Fibroblast of lung (primary cell): ENCODE data around the gene NCKAP5.

ENCODE experiments used
- EZH2 ChIP-seq: IDR thresholded peaks from 2 replicates; pipeline ENCODE4 v1.5.1; 2012; ENCODE audit warnings: low read length, control low read depth, mild to moderate bottlenecking; ENCODE audit errors: missing control alignments
- TF ChIP-seq, protein P1 (sequence below), 2 donors: IDR thresholded peaks in 1 of 2; conservative IDR thresholded peaks in 1 of 2; 1 replicate in 1 of 2; 2 replicates in 1 of 2; pipeline ENCODE4 v1.5.1; 2011 to 2012; ENCODE audit warnings: low read length in 2 of 2, control low read depth in 1 of 2, inconsistent platforms in 1 of 2, low read depth in 1 of 2, mild to moderate bottlenecking in 1 of 2

DNA sequence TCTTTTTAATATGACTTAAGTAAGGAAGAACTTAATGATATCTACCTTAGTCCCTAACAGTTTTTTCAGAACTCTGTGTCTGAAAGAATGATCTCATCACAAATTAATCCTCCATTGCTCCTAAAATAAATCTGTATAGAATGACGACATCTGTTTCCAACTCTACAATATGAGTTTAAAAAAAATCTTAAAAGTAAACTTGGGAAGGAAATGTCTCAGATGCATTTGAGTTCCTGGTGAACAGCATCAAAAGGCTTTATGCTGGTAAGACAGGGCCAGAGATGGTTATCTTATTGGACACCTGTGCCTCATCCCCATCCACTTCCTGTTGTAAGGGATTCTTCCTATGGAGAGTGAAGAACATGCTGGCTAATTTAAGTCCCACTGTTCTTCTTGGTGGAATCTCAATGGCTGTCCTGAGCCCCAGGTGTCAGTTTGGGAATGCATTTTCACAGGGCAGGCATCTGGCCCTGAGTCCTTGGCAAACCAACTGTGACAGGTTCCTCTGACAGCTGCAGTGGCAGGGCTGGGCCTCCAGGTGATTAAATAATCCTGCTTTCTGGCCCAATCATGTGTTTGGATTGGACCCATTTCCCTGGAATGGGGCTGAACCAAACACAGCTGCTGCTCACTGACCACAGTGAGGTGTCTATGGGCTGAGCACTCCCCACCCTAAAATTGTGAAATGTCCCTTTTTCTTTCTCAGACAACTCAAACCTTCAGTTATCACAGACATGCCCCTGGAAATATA lies 12.9 kb upstream of the NCKAP5 start:
- TF ChIP-seq EZH2 = no peak
- TF ChIP-seq, protein P1, sequence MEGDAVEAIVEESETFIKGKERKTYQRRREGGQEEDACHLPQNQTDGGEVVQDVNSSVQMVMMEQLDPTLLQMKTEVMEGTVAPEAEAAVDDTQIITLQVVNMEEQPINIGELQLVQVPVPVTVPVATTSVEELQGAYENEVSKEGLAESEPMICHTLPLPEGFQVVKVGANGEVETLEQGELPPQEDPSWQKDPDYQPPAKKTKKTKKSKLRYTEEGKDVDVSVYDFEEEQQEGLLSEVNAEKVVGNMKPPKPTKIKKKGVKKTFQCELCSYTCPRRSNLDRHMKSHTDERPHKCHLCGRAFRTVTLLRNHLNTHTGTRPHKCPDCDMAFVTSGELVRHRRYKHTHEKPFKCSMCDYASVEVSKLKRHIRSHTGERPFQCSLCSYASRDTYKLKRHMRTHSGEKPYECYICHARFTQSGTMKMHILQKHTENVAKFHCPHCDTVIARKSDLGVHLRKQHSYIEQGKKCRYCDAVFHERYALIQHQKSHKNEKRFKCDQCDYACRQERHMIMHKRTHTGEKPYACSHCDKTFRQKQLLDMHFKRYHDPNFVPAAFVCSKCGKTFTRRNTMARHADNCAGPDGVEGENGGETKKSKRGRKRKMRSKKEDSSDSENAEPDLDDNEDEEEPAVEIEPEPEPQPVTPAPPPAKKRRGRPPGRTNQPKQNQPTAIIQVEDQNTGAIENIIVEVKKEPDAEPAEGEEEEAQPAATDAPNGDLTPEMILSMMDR (conservative IDR thresholded peaks at IDR 0.05 in 1 of 2, IDR thresholded peaks at IDR 0.05 in 1 of 2; ENCODE audit: low read depth in 1 of 2, low read length in 2 of 2) = no peak
